ENCODE data around the gene PSD4. TPM values are rescaled to one million over a fixed set of nuclear protein-coding genes. Genes with fewer than 3 reads are reported as not detected.

PSD4 gene
- total RNA-seq, 1 experiment from 2014 or later, result 0.60 TPM

Other genes starting within 250 kb of the PSD4 start
- gene IL36G, start 196.0 kb upstream of the PSD4 start, total RNA-seq (2021), result not detected in 2 replicates
- not detected in 2 replicates for gene IL36A, start 168.5 kb upstream of the PSD4 start, total RNA-seq (2021)
- not detected in 2 replicates for gene IL36B, start 121.1 kb upstream of the PSD4 start, total RNA-seq (2021)
- gene IL36RN, start 114.8 kb upstream of the PSD4 start, total RNA-seq (2021), result not detected in 2 replicates
- not detected in 2 replicates for gene IL1F10, start 106.0 kb upstream of the PSD4 start, total RNA-seq (2021)
- gene IL1RN, start 46.4 kb upstream of the PSD4 start, total RNA-seq (2021), result not detected in 2 replicates
- 3.1 and 3.2 TPM in 2 replicates for gene PAX8, start 105.0 kb downstream of the PSD4 start, total RNA-seq (2021)